Lung microvascular endothelial cell (primary cell): Measurements from ENCODE around the gene NOL12. TPM values are rescaled to one million over a fixed set of nuclear protein-coding genes. Genes with fewer than 3 reads are reported as not detected.
"Not testable (repeated sequence)": the region's sequence is repeated elsewhere in the genome, so short reads cannot be mapped to it uniquely, and the experiment has no call there.

Source experiments
- DNase-seq, 2 donors: peaks; one replicate each; pipeline versions ENCODE4 v3.0.0 to v3.0.0-alpha.2; 2010; ENCODE audit warnings: low read depth in 2 of 2
- total RNA-seq: library from RNA; depleted of rRNA; stranded (reverse); fragments of >200 nt; gene quantifications from 2 replicates; pipeline ENCODE4 v1.2.1, GENCODE V29; 2014

Gene NOL12
- total RNA-seq, result 13.5 and 18.1 TPM in 2 replicates

DNA sequence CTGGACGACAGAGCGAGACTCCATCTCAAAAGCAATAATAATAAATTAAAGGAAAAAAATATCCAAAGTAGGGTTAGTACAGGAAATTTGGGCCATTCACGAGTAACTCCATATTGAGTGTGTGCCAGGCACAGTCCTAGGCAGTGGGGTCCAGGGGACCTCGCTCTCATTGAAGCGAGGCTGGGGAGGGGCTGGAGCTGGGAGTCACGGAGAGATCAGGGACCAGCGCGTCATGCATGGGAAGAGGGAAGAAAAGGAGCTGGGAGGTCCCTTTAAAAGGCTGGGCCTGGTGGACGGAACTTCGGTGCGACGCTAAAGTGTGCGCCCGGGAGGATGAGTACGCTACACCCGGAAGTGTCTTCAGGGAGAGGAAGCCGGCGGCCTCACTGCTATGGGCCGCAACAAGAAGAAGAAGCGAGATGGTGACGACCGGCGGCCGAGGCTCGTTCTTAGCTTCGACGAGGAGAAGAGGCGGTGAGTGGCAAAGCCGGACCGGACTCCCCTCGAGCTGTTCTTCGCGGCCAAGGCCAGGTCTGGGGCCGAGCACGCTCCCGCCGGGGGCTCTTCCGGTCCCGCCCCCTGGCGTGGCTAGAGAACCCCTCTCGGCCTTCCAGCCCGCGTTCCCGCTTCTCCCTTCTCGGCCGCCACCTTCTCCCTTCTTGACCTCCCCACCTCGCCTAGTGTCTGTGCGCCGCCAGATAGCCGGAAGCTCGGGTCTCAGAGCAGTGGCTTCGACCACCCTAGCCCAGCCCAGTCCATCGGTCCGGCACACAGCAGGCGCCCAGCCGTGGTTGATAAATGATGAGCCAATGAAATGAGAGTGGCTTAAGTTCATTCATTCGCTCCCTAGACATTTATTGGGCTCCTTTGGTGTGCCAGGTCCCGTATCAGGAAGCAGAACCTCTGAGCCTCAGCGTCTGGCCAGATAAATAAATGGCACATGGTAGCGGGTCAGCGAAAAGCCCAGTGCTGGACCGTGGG lies at the start of gene NOL12:
TSS of gene NOL12 (plus strand) at position 342 of the 981 bp plus-strand sequence. CDS start at position 392, 50 bp downstream.
- DNase-seq, result peak; percentile 90 to 92

DNA sequence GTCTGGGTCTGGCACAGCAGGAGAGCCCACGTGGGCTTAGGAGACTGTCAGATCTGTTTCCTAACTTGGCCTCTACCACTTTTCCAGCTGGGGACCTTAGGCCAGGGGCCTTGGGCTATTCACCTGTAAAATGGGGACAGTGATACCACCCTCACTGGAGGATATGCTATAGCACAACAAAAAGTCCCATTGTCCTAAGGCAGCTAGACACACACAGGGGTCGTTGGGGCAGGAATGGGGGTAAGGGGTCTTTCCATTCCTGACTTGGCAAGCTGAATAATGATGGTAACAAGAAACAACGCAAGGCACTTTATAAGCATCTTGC lies 49.2 kb upstream of the NOL12 start:
- DNase-seq, result no peak

DNA sequence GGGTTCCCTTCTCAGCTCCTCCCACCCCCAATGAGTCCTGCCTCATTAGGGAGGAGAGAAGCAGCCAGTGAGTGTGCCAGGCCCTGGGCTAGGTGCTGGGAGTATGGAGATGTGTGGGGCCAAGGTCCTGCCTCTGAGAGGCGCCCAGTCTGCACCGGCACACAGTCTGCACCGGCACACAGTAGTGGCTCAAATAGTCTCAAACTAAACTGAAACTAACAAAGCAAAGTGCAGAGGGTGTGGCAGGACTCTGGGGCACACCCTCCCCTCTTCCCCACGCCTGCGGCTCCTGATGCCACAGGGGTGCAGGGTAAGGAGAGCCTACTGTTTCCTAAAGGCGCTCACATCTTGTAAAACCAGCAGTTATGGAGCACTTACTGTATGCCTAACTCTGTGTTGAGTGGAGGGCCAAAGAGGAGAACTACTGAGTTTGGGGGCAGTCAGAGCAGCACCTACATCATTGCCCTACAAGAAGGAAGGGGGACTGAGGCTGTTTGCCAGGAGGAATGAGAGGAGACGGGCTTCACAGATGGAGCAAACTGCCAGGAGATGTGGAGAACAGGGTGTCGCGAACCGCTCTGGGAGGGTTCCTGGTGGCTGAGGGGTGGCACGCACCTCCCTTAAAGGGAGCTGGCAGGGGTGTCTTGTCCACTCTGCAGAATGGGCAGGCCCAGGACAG lies 47.6 kb upstream of the NOL12 start:
- no peak for DNase-seq

DNA sequence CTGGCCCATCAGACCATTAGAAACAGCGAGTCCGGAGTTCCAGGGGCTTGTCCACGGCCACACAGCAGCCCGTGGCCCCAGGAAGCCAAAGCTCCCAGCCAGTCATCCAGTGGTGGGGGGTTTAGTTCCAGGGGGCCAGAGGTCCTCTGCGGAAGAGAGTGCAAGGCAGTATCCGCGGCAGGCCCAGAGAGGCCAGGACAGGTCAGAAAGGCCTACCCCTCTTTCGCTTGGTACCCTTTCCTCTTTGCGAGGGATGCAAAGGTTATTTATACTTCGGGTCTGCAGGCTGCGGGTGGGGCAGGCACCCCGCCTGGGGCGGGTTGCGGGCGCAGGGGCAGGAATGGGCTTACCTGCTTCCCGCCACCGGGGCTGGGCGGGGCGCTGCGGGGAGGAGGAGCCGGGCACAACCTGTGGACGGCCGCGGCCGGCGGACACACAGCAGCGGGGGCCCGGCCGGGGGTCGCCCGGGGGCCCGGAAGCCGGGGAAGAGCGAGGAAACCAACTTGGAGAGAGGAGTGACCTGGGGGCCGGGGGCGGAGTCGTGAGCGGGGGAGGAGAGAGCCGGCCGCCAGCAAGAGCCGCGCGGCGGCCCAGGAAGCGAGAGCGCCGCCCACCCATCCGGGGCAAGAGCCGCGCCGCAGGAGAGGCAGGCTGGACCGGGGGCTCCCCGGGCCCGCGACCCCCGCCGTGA lies 46.9 kb upstream of the NOL12 start, which contains the start of gene SH3BP1:
TSS of gene SH3BP1 (plus strand) at position 600 of the 691 bp plus-strand sequence. CDS start 119 bp downstream, outside the sequence.
- no peak for DNase-seq

DNA sequence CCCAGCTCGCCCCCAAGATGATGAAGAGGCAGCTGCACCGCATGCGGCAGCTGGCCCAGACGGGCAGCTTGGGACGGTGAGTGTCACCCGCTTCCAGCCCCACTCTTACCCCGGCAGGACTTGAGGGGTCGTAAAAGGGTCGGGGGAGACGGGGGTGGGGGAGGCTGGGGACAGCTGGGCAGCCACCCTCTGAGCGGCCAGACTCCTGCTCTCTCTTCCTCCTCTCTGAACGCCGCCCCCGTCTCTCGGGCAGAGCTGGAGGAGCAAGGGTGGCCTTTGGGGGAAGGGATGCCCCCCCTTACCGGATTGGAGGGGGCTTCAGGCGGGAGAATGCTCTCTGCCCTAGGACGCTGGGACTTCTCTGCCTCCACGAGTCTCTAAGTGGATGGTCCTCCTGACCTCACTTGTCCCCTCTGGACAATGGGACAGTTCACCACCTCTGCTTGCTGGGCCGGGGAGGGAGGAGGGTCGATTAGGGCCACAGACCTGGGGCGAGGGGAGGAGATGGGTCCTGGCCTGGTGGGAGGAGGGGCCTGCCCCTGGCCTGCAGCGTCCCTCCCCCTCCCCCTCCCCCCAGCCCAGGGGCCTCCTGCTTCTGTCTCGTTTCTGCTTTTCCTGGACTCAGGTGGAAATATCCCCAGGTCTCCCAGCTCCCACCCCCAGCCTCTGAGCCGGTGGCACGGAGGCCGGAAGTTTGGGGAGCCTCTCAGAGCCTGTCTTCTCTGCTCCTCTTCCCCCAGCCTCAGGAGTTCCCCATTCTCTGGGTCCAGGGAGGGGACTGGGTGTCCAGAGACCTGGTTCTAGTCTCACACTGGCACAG lies 46.2 kb upstream of the NOL12 start:
- DNase-seq, result no peak

DNA sequence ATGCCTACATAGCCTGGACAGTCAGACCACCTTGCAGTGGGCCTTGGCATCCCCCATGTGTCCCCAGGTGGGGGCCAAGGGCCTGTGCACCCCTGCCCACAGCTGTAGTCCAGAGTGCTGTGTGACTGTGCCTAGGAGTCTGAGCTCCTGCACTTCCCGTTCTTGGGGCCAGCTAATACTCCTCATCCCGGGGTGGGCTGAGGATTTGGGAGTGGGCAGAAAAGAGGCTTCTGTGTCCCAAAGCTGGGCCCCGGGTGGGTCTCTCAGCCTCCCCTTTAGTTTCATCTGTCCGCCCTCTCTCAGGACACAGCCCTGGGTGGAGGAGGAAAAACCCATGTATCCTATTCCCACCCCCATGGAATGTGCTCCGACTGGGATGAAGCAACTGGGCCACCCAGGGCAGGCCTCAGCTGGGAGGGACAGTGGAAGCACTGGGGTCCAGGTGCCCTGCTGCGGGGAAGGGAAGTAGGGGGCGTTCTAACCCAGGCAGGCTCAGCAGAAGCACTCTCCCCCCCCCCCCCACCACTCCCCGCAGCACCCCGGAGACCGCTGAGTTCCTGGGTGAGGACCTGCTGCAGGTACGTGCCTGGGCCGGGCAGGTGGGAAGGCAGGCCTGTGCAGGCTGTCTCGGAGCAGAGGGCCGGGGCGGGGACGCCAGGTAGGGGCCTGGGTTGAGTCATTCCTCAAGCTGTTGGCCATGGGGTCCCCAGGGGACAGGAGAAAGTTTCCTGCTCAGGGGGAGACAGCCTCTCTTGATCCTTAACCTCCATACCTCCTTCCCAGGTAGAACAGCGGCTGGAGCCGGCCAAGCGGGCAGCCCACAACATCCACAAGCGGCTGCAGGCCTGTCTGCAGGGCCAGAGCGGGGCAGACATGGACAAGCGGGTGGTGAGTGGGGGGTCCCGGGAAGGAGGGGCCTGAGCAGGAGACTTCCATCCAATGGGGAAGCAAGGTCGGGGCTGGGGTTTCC lies 45.3 kb upstream of the NOL12 start:
- no peak for DNase-seq

DNA sequence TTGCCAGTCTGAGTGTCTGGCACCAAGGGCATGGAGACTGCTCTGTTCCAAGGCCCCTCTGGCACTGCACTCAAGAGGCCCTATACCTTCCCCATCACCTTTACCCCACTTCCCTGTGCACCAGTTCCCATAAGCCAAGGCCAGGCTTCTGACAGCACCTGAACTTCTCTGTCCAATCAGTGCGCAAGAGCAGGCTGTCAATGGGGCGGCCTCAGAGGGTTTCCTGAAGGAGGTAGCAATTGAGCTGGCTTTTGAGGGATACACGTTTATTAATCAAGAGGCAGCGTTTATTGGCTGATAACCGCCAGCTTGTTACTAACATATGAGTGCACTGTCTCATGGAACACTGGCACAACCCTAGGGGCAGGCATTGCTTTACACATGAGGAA lies 44.6 kb upstream of the NOL12 start:
- DNase-seq, result no peak

DNA sequence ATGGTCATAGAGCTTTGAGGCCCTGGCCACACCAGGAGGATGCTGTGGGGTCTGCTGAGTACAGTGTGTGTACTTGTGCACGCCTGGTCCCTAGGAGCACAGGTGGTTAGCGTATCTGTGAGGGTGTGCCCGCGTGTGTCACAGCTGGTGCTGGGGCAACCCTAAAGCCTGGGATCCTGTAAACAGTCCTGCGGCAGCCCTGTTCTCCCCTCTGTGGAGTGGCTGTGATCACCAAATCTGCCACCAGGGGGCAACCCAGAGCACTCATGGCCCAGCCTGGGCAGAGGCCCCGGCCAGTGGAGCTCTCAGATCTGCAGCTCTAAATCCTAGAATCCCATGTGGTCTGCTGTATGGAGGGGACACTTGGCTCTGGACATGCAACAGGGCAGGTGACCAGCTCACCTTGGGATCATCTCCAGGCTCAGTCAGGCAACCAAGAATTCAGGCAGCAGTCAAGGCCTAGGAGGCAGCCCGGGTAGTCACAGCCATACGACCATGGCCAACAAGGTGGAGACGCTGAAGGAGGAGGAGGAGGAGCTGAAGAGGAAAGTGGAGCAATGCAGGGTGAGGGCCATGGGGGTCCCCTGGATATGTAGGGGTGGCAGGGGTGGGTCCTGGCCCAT lies 42.8 kb upstream of the NOL12 start:
- DNase-seq, result peak; percentile 67 to 80

DNA sequence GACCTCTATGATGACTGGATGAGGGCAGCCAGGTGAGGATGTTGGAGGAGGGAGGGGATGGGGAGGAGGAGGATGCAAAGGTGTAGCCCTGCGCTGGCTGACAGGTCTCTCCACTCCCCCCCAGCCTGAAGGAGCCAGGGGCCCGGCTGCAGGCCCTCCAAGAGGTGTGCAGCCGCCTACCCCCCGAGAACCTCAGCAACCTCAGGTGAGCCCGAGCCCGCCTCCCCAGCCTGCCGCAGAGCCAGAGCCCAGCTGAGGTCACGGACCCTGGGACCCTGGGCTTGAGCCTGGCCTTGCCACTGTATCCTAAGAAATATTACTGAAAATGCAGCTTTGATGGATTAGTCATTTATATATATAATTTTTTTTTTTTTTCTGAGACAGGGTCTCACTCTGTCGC lies 38.8 kb upstream of the NOL12 start:
- DNase-seq, result no peak

GRCh38 chr22:37647928-37648327 lies 38.2 kb upstream of the NOL12 start:
- no peak for DNase-seq

DNA sequence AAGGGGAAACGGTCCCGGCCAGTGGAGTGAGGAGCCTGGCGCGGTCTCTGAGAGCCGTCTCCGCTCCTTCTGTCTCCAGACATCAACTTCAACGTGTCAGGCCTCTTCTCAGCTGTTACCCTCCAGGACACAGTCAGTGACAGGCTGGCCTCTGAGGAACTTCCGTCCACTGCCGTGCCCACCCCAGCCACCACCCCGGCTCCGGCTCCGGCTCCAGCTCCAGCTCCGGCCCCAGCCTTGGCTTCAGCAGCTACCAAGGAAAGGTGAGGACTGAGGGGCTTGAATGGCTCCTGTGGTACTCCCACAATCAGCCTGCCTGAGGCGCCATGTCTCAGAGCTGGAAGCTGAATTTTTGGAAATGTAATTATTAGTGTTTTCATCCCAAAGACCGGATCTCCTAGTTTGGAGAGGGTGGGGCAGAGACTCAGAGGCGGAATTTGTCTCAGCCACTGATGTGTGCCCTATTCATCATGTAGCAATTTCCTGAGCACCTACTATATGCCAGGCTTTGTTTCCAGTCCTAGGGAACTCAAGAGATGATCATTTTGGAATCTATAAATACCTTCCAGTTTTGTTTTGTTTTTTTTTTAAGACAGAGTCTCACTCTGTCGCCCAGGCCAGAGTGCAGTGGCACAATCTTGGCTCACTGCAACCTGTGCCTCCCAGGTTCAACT lies 35.5 kb upstream of the NOL12 start:
- no peak for DNase-seq

DNA sequence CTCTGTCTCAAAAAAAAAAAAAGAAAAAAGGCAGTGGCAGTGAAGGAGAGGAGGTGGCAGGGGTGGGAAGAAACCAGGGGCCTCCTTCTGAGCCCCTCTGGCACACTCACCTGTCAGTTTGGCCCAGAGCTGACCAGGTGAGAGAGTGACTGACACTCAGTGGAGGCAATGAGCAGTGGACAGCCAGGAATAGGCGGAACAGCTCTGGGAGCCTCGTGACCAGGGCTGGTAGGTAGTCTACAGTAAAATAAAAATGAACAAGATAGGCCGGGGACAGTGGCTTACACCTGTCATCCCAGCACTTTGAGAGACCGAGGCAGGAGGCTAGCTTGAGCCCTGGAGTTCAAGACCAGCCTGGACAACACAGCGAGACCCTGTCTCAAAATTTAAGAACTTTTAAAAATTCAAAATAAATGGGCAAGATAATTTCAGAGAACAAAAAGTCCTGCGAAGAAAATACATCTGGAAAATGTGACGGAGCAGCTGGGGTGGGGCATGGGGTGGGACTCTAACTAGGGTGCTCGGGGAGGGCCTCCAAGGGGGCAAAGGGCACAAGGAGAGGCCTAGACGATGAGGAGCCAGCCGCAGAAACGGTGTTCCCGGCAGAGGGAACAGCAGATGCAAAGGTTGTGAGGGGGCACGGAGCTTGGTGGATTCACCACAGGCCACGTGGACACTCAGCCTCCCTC lies 31.4 kb upstream of the NOL12 start:
- DNase-seq, result no peak

DNA sequence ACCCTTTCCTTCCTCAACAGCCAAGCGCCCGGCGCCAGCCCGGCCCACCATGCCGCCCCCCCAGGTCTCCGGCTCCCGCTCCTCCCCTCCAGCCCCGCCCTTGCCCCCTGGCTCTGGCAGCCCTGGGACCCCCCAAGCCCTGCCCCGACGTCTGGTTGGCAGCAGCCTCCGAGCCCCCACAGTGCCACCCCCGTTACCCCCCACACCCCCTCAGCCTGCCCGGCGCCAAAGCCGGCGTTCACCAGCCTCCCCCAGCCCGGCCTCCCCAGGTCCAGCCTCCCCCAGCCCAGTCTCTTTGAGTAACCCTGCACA lies 30.9 kb upstream of the NOL12 start:
- no peak for DNase-seq

- DNase-seq, result not testable (repeated sequence)
These were observed 29.6 kb upstream of the NOL12 start for GRCh38 chr22:37656583-37656982.

- peak in 1 of 2 donors; percentile 24 for DNase-seq
These were observed 28.5 kb upstream of the NOL12 start for GRCh38 chr22:37657590-37658132.

DNA sequence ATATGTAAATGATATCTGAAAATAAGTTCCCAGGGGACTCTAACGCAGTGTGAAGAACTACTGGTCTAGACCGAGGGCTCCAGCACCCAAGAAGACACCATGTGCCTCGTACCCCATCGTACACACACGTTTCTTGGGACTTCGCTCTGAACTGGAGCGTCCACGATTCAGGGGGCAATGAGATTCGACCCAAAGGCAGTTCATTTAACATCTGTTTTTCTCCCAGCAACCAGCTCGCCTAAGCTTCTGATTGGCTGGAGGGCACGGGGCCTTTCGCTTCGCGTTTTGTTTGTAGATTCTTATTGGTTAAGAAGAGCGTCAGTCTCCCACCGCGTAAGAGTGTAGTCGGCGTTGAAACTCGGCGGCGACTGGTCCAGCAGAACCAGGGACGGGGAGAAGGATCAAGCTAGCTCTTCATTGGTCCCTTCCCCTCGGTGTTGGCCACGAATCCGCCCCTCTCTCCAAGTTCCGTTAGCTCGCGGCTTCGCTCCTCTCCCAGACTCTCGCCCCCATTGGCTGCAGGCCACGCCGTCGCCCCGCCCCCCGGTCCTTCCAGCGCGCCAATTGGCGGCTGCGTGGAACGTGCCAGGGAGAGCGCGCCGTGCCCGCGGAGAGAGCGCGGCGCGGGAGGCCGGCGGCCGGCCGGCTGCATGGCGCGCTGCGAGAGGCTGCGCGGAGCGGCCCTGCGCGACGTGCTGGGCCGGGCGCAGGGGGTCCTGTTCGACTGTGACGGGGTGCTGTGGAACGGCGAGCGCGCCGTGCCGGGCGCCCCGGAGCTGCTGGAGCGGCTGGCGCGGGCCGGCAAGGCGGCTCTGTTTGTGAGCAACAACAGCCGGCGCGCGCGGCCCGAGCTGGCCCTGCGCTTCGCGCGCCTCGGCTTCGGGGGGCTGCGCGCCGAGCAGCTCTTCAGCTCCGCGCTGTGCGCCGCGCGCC lies 27.7 kb upstream of the NOL12 start, which contains the start of gene PDXP:
TSS of gene PDXP (plus strand) at position 591 of the 933 bp plus-strand sequence. CDS start at position 651, 60 bp downstream.
- DNase-seq, result peak; percentile 100
